HS-5 (cell line): ENCODE measurements around the gene CTRB1.
"Not testable (repeated sequence)": the region's sequence is repeated elsewhere in the genome, so short reads cannot be mapped to it uniquely, and the experiment has no call there.

Source experiments
- DNase-seq: peaks from one replicate; pipeline ENCODE4 v3.0.0-alpha.2; 2012; ENCODE audit warnings: low read depth

CTRB1 gene

DNA sequence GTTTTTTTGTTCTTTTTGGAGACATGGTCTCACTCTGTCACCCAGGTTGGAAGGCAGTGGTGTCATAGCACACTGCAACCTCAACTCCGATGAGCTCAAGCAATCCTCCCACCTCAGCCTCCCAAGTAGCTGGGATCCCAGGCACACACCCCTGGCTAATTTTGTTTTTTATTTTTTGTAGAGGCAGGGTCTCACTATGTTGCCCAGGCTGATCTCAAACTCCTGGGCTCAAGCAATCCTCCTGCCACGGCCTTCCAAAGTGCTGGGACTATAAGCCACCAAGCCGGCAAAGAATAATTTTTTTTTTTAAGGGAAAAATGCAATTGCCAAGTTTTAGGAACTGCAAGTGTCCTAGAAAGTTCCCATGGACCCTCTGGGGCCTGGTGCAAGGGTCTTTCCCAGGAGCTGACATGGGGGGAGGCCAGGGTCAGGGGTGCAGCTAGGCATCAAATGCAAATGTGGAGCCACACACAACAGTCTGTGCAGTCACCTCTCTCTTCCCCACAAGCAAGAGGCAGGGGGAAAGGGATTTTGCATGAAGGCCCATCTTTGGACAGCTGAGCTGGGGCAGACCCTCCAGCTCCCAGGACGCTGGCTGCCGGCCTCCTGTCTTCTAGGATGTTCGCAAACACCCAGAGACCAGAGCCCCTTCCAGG, 52.8 kb downstream of the CTRB1 start:
- DNase-seq = no peak

DNA sequence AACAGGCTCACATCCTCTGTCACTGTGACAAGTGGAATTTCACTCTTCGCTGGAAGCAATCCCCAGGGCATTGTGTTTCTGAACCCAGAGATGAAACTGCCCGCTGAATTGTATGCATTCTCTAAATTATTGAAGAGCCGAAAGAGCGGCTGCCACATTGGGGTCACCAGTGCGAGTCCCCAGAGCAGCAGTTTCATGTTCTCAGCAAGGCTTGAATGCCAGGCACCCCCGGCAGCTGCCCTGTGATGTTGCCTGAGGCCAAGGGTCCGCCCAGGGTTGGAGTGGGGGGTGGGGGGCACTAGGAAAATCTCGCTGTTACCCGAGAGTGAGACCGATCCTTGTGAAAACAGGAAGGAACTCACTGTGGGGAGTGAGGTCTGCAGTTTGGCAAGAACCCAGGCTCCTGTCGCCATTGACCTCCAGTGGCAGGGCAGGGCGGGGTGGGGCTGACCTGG, 53.3 kb downstream of the CTRB1 start:
- DNase-seq = no peak

DNA sequence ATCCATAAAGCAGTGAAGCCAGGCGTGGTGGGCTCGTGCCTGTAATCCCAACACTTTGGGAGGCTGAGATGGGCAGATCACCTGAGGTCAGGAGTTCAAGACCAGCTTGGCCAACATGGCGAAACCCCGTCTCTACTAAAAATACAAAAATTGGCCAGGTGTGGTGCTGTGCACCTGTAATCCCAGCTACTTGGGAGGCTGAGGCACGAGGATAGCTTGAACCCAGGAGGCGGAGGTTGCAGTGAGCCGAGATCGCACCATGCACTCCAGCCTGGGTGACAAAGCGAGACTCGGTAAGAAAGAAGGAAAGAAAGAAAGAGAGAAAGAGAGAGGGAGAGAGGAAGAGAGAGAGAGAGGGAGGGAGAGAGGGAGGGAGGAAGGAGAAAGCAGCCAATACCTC, 53.8 kb downstream of the CTRB1 start:
- DNase-seq = not testable (repeated sequence)

DNA sequence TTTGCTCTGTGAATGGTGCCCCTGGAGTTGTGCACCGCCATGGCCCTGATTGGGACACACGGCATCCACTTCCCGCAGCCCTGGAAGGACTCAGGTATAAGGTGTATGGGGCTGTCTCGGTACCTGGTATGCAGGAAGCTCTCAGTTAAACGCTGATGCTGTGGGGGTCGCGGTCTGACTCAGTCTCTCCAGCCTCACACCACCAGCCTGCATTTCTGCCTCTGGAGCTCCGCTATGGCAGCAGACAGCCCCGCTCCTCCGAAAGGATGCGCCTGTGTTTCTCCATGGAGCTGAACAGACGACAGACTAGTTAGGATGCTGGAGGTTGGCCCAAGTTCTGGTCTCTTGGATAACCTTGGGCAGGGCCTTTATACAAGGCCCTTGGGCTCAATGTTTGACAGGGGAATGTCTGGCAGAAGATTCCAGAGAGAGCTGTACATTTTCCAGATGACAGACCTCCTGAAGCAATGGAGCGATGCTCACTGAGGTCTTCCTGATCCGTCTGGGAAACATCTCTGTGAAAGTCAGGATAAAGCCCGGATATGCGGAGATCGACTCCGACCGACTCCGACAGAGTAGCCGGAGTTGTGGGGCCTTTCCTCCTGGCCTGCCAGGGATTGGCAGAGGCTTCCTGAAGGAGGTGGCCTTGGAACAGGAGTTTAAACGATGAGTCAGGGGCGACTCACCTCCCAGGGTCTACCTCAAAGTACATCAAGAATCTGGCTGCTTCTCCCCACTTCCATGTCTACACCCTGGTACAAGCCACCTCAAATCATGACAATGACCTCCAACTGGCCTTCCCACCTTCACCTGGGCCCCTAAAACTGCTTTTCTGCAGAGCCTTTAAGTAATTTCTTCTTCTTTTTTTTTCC, 54.5 kb downstream of the CTRB1 start:
- DNase-seq = no peak
